Measurements from ENCODE around the gene TFR2. TPM values are rescaled to one million over a fixed set of nuclear protein-coding genes. Genes with fewer than 3 reads are reported as not detected.

The TFR2 gene
- total and polyA plus RNA-seq, 9 of the 15 experiments (the other 6 are each of a cell fraction or from before 2014, with no cell fraction given) = 3.8 to 123 (median 51.1) TPM

GRCh38 chr7:100641463-100641859 lies at the start of gene TFR2 (continued):
- peak; percentile 51; the same call in 1 of the 2 replicates for TF ChIP-seq POLR2G (IDR thresholded peaks at IDR 0.05; ENCODE audit: low read depth, low read length)
- no peak; a peak in 1 of 4 replicates for TF ChIP-seq MLLT1 (IDR thresholded peaks at IDR 0.05)
- TF ChIP-seq HNRNPUL1 (IDR thresholded peaks at IDR 0.05; ENCODE audit: low read length) = no peak
- peak; percentile 98 for TF ChIP-seq SMARCA4 (IDR thresholded peaks at IDR 0.05)
- no peak for TF ChIP-seq PTRF (tag; IDR thresholded peaks at IDR 0.05)
- peak; percentile 64 to 78; a peak in 3 of 4 replicates for TF ChIP-seq ARNT (IDR thresholded peaks at IDR 0.05)
- TF ChIP-seq THRB (CRISPR knock-in tag; conservative IDR thresholded peaks at IDR 0.05) = no peak
- peak; percentile 62 for TF ChIP-seq ZKSCAN1 (IDR thresholded peaks at IDR 0.05; ENCODE audit: low read depth, low read length)
- no peak for TF ChIP-seq ATF1 (CRISPR knock-in tag; IDR thresholded peaks at IDR 0.05)
- 0 out of 2 replicates have a peak, but pooled peaks have one; percentile 32 for TF ChIP-seq ATF1 (tag; IDR thresholded peaks at IDR 0.05)
- no peak for TF ChIP-seq ZNF174 (CRISPR knock-in tag; IDR thresholded peaks at IDR 0.05)
- no peak for TF ChIP-seq SETDB1 (IDR thresholded peaks at IDR 0.05; ENCODE audit: low read length)
- no peak for TF ChIP-seq ZC3H8 (IDR thresholded peaks at IDR 0.05)
- TF ChIP-seq ZNF3 (CRISPR knock-in tag; IDR thresholded peaks at IDR 0.05) = no peak
- peak; percentile 71 for TF ChIP-seq ZNF197 (CRISPR knock-in tag; IDR thresholded peaks at IDR 0.05; ENCODE audit: low read depth)
- TF ChIP-seq ZNF212 (CRISPR knock-in tag; IDR thresholded peaks at IDR 0.05) = 0 out of 2 replicates have a peak, but pooled peaks have one; percentile 60
- no peak for TF ChIP-seq SREBF2 (CRISPR knock-in tag; IDR thresholded peaks at IDR 0.05)
- TF ChIP-seq NR3C1 (CRISPR knock-in tag; IDR thresholded peaks at IDR 0.05) = no peak
- TF ChIP-seq ERF (CRISPR knock-in tag; IDR thresholded peaks at IDR 0.05) = peak; percentile 85
- no peak for TF ChIP-seq FOXA3 (CRISPR knock-in tag; conservative IDR thresholded peaks at IDR 0.05 in 1 of 2, IDR thresholded peaks at IDR 0.05 in 1 of 2)
- peak; percentile 89 for TF ChIP-seq SMAD4 (CRISPR knock-in tag; conservative IDR thresholded peaks at IDR 0.05)
- TF ChIP-seq ZBTB34 (CRISPR knock-in tag; IDR thresholded peaks at IDR 0.05) = no peak
- TF ChIP-seq ZNF12 (CRISPR knock-in tag; IDR thresholded peaks at IDR 0.05) = no peak
- no peak for TF ChIP-seq ARID3B (CRISPR knock-in tag; IDR thresholded peaks at IDR 0.05; ENCODE audit: borderline replicate concordance)
- TF ChIP-seq ZFP91 (CRISPR knock-in tag; IDR thresholded peaks at IDR 0.05) = no peak

Data from K562 (cell line).